ENCODE measurements around the gene RTL10.

Gene RTL10

DNA sequence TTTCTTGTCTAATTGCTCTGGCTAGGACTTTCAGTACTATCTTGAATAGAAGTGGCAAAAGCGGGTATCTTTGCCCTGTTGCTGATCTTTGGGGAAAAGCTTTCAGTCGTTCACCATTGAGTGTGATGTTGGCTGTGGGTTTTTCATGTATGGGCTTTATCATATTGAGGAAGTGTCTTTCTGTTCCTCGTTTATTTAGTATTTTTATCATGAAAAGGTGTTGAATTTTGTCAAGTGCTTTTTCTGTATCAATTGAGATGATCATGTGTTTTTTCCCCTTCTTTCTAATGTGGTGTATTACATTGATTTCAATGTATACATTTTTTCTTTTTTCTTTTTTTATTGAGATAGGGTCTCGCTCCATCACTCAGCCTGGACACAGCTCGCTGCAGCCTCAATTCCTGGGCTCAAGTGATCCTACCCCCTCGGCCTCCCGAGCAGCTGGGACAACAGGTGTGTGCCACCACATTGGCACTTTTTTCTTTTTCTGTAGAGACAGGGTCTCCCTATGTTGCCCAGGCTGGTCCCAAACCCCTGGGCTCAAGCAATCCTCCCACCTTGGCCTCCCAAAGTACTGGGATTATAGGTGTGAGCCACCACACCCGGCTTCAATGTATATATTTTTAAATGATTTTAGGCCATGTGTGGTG, 5.3 kb upstream of the RTL10 start:
- no peak for TF ChIP-seq EZH2 (IDR thresholded peaks at IDR 0.05; ENCODE audit: borderline replicate concordance, low read depth, low read length, severe bottlenecking)
- TF ChIP-seq, protein P1, sequence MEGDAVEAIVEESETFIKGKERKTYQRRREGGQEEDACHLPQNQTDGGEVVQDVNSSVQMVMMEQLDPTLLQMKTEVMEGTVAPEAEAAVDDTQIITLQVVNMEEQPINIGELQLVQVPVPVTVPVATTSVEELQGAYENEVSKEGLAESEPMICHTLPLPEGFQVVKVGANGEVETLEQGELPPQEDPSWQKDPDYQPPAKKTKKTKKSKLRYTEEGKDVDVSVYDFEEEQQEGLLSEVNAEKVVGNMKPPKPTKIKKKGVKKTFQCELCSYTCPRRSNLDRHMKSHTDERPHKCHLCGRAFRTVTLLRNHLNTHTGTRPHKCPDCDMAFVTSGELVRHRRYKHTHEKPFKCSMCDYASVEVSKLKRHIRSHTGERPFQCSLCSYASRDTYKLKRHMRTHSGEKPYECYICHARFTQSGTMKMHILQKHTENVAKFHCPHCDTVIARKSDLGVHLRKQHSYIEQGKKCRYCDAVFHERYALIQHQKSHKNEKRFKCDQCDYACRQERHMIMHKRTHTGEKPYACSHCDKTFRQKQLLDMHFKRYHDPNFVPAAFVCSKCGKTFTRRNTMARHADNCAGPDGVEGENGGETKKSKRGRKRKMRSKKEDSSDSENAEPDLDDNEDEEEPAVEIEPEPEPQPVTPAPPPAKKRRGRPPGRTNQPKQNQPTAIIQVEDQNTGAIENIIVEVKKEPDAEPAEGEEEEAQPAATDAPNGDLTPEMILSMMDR (IDR thresholded peaks at IDR 0.05; ENCODE audit: borderline replicate concordance, extremely low read depth, low read length, poor library complexity, severe bottlenecking): no peak
- ATAC-seq (ENCODE audit: insufficient read depth, low read depth): no peak
- DNase-seq: no peak
- Histone ChIP-seq H3K27me3 (ENCODE audit: insufficient read depth, low read length, poor library complexity) (no peaks in the 10 kb centered on the region), H3K4me3 (ENCODE audit: low read depth in 1 of 2, low read length in 2 of 2) (no peak overlapping the region), H3K9me3 (ENCODE audit: insufficient read depth, low read length, severe bottlenecking) (no peaks in the 10 kb centered on the region), H3K4me1 (ENCODE audit: insufficient read depth, low read length) (peaks cover 18% of the 10 kb centered on the region), H3K9ac (ENCODE audit: low read depth, low read length) (no peak overlapping the region), H3K27ac (ENCODE audit: low read length) (no peak overlapping the region), H3K79me2 (ENCODE audit: insufficient read depth, low read length) (peaks cover 26% of the 10 kb centered on the region), H3K4me2 (ENCODE audit: insufficient read depth, low read length) (no peak overlapping the region), H4K20me1 (ENCODE audit: insufficient read depth, low read length) (no peaks in the 10 kb centered on the region), H2AFZ (ENCODE audit: low read depth, low read length) (no peak overlapping the region), H3K36me3 (ENCODE audit: insufficient read depth, low read length) (peaks cover 4% of the 10 kb centered on the region; the same call in 1 of the 2 replicates)

DNA sequence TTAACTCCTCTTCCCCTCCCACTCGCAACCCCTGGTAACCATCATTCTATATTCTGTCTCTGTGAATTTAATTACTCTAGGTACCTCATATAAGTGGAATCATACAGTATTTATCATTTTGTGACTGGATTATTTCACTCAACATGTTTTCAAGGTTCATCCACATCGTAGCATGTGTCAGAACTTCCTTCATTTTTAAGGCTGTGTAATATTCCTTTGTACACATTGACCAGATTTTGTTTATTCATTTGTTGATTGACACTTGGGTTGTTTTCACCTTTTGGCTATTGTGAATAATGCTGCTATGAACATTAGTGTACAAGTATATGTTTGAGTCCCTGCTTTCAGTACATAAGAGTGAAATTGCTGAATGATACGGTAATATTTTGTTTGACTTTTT, 2.7 kb upstream of the RTL10 start:
- H3K9ac ChIP-seq (ENCODE audit: low read depth, low read length): no peak overlapping the region
- no peak overlapping the region for H3K4me3 ChIP-seq (ENCODE audit: low read depth in 1 of 2, low read length in 2 of 2)
- no peak for TF ChIP-seq EZH2 (IDR thresholded peaks at IDR 0.05; ENCODE audit: borderline replicate concordance, low read depth, low read length, severe bottlenecking)
- TF ChIP-seq, protein P1 (IDR thresholded peaks at IDR 0.05; ENCODE audit: borderline replicate concordance, extremely low read depth, low read length, poor library complexity, severe bottlenecking): no peak
- no peaks in the 10 kb centered on the region for H3K27me3 ChIP-seq (ENCODE audit: insufficient read depth, low read length, poor library complexity)
- no peak overlapping the region for H3K4me2 ChIP-seq (ENCODE audit: insufficient read depth, low read length)
- H3K79me2 ChIP-seq (ENCODE audit: insufficient read depth, low read length): peaks cover 51% of the 10 kb centered on the region
- H3K36me3 ChIP-seq (ENCODE audit: insufficient read depth, low read length): peaks cover 24% of the 10 kb centered on the region
- no peaks in the 10 kb centered on the region for H3K9me3 ChIP-seq (ENCODE audit: insufficient read depth, low read length, severe bottlenecking)
- H2AFZ ChIP-seq (ENCODE audit: low read depth, low read length): no peak overlapping the region
- no peak overlapping the region for H3K27ac ChIP-seq (ENCODE audit: low read length)
- H3K4me1 ChIP-seq (ENCODE audit: insufficient read depth, low read length): peaks cover 34% of the 10 kb centered on the region
- peaks cover 20% of the 10 kb centered on the region for H4K20me1 ChIP-seq (ENCODE audit: insufficient read depth, low read length)
- ATAC-seq (ENCODE audit: insufficient read depth, low read depth) (no peak), DNase-seq (no peak)

- H2AFZ ChIP-seq (ENCODE audit: low read depth, low read length): peak overlapping the region; percentile 69
- H3K79me2 ChIP-seq (ENCODE audit: insufficient read depth, low read length): peaks cover 67% of the 10 kb centered on the region
Observed at GRCh38 chr22:19855504-19856409, 1.1 kb upstream of the RTL10 start.

More at GRCh38 chr22:19855504-19856409, 1.1 kb upstream of the RTL10 start:
- Histone ChIP-seq H3K9me3 (ENCODE audit: insufficient read depth, low read length, severe bottlenecking) (no peaks in the 10 kb centered on the region), H4K20me1 (ENCODE audit: insufficient read depth, low read length) (peaks cover 36% of the 10 kb centered on the region), H3K27me3 (ENCODE audit: insufficient read depth, low read length, poor library complexity) (no peaks in the 10 kb centered on the region), H3K4me1 (ENCODE audit: insufficient read depth, low read length) (peaks cover 50% of the 10 kb centered on the region), H3K27ac (ENCODE audit: low read length) (peak overlapping the region; percentile 98), H3K36me3 (ENCODE audit: insufficient read depth, low read length) (peaks cover 41% of the 10 kb centered on the region), H3K9ac (ENCODE audit: low read depth, low read length) (peak overlapping the region; percentile 99), H3K4me3 (ENCODE audit: low read depth in 1 of 2, low read length in 2 of 2) (peak overlapping the region; percentile 82 to 91), H3K4me2 (ENCODE audit: insufficient read depth, low read length) (peak overlapping the region; percentile 73)
- peak; percentile 36 for ATAC-seq (ENCODE audit: insufficient read depth, low read depth)
- no peak for TF ChIP-seq EZH2 (IDR thresholded peaks at IDR 0.05; ENCODE audit: borderline replicate concordance, low read depth, low read length, severe bottlenecking)
- TF ChIP-seq, protein P1 (IDR thresholded peaks at IDR 0.05; ENCODE audit: borderline replicate concordance, extremely low read depth, low read length, poor library complexity, severe bottlenecking): no peak
- peak; percentile 73 for DNase-seq
